Smooth muscle cell (in vitro differentiated cells): Measurements from ENCODE around the gene WDR4. TPM values are rescaled to one million over a fixed set of nuclear protein-coding genes. Genes with fewer than 3 reads are reported as not detected.

Source experiments
- DNase-seq: peaks from one replicate; lab custom pipeline; 2025; ENCODE audit not compliant: unreplicated experiment; lab: John Stamatoyannopoulos, UW
- H2AFZ ChIP-seq: fragments of 200-600 bp; sonication (generic); 2 replicates; pipeline ENCODE4 v1.6.0; 2016; ENCODE audit warnings: antibody characterized with exemption, low read depth, mild to moderate bottlenecking
- H3F3A ChIP-seq: fragments of 200-600 bp; sonication (generic); 2 replicates; pipeline ENCODE4 v1.6.0; 2017; ENCODE audit warnings: antibody characterized with exemption, low read depth
- H3K27ac ChIP-seq: fragments of 200-600 bp; sonication (generic); 2 replicates; pipeline ENCODE4 v1.5.1; 2016; ENCODE audit warnings: low read depth, mild to moderate bottlenecking
- H3K27me3 ChIP-seq: fragments of 200-600 bp; sonication (generic); 2 replicates; pipeline ENCODE4 v1.6.1; 2016; ENCODE audit warnings: low read depth, mild to moderate bottlenecking
- H3K36me3 ChIP-seq: fragments of 200-600 bp; sonication (generic); 2 replicates; pipeline ENCODE4 v1.5.1; 2016; ENCODE audit warnings: low read depth
- H3K4me1 ChIP-seq: fragments of 200-600 bp; sonication (generic); 2 replicates; pipeline ENCODE4 v1.5.1; 2016; ENCODE audit warnings: low read depth
- H3K4me2 ChIP-seq: fragments of 200-600 bp; sonication (generic); 2 replicates; pipeline ENCODE4 v1.6.0; 2016; ENCODE audit warnings: mild to moderate bottlenecking
- H3K4me3 ChIP-seq: fragments of 200-600 bp; sonication (generic); 2 replicates; pipeline ENCODE4 v1.5.1; 2016; ENCODE audit warnings: mild to moderate bottlenecking
- H3K79me2 ChIP-seq: fragments of 200-600 bp; sonication (generic); 2 replicates; pipeline ENCODE4 v1.6.0; 2016; ENCODE audit warnings: low read depth, mild to moderate bottlenecking
- H3K9ac ChIP-seq: fragments of 200-600 bp; sonication (generic); 2 replicates; pipeline ENCODE4 v1.6.0; 2016; ENCODE audit warnings: low read depth
- H3K9me3 ChIP-seq: fragments of 200-600 bp; sonication (generic); replicated peaks from 2 replicates; pipeline ENCODE4 v1.5.1; 2016; ENCODE audit warnings: low read depth
- H4K20me1 ChIP-seq: fragments of 200-600 bp; sonication (generic); 2 replicates; pipeline ENCODE4 v1.6.0; 2016; ENCODE audit warnings: low read depth
- WGBS: methylation state at CpG from one replicate; pipeline ENCODE4 v1.1.7; 2016; ENCODE audit warnings: low lambda C conversion rate; 5-methylcytosine and 5-hydroxymethylcytosine counted together
- polyA plus RNA-seq: library from polyadenylated mRNA; unstranded; fragments of >200 nt; fragmentation: Nextera tagmentation; extraction: Ambion mirVana; gene quantifications from 2 replicates; pipeline ENCODE4 v1.2.1, GENCODE V29; 2016
- total RNA-seq: library from RNA; depleted of rRNA; stranded (reverse); fragments of >200 nt; gene quantifications from 2 replicates; pipeline ENCODE4 v1.2.3, GENCODE V29; 2014
- TF ChIP-seq, protein P1 (sequence below): fragments of 200-600 bp; sonication (generic); IDR thresholded peaks from 2 replicates; pipeline ENCODE4 v1.5.1; 2017; ENCODE audit warnings: borderline replicate concordance, mild to moderate bottlenecking, antibody characterized with exemption; ENCODE audit not compliant: insufficient read depth, poor library complexity, severe bottlenecking

Gene WDR4
- total and polyA plus RNA-seq, 2 experiments from 2014 or later = 5.1 TPM

DNA sequence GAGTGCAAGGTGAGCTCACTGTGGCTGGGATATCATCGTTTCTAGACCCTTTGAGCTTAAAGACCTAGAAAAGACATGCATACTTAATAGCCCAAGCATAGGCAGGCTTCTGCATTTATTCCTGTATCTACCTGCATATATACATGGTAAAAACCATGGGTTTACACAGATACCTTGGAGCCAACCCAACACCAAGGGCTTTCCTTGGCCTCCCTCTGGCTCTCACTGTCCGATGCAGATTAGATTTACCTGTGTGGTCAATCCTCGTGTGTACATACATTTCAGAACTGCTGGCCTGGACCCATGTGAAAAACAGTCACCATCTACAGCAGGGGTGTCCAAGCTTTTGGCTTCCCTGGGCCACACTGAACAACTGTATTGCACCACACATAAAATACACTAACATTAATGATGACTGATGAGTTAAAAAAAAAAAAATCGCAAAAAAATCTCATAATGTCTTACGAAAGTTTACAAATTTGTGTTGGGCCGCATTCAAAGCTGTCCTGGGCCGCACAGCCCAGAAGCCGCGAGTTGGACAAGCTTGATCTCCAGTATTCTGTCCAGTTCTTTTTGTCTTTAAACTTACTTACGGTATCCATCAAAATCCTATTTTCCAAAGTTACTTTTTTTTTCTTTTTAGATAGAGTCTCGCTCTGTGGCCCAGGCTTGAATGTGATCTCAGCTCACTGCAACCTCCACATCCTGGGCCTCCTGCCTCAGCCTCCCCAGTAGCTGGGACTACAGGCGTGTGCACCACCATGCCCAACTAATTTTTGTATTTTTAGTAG is 43.5 kb downstream of the WDR4 start:
- H3K4me2 ChIP-seq = no peak overlapping the region
- no peak for DNase-seq
- no peaks in the 10 kb centered on the region for H3F3A ChIP-seq
- no peak overlapping the region for H3K27ac ChIP-seq
- H3K27me3 ChIP-seq = no peaks in the 10 kb centered on the region
- H3K36me3 ChIP-seq = peaks cover 3% of the 10 kb centered on the region
- H3K4me1 ChIP-seq = peaks cover 4% of the 10 kb centered on the region
- H3K79me2 ChIP-seq = no peaks in the 10 kb centered on the region
- no peaks in the 10 kb centered on the region for H3K9me3 ChIP-seq
- no peak overlapping the region for H3K9ac ChIP-seq
- H4K20me1 ChIP-seq = no peaks in the 10 kb centered on the region
- TF ChIP-seq, protein P1, sequence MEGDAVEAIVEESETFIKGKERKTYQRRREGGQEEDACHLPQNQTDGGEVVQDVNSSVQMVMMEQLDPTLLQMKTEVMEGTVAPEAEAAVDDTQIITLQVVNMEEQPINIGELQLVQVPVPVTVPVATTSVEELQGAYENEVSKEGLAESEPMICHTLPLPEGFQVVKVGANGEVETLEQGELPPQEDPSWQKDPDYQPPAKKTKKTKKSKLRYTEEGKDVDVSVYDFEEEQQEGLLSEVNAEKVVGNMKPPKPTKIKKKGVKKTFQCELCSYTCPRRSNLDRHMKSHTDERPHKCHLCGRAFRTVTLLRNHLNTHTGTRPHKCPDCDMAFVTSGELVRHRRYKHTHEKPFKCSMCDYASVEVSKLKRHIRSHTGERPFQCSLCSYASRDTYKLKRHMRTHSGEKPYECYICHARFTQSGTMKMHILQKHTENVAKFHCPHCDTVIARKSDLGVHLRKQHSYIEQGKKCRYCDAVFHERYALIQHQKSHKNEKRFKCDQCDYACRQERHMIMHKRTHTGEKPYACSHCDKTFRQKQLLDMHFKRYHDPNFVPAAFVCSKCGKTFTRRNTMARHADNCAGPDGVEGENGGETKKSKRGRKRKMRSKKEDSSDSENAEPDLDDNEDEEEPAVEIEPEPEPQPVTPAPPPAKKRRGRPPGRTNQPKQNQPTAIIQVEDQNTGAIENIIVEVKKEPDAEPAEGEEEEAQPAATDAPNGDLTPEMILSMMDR = no peak
- H3K4me3 ChIP-seq = no peak overlapping the region
- WGBS = 86% methylated on average over 12 of the region's 12 CpGs
- no peak overlapping the region for H2AFZ ChIP-seq

DNA sequence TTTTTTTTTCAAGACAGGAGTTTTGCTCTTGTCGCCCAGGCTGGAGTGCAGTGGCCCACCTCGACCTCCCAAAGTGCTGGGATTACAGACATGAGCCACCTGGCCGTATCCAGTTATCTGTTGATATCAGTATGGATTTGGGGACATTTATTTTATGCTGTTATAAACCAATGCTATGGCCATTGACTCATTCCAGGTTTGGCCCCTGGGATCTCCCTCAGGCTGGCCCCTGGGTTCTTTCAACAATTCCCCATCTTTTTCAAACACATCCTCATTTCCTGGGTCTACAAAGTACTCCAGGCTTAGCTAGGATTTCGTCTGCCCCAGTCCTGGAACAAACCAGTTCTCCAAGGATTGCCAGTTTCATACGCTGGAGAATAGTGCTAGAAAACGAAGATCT is 44.1 kb downstream of the WDR4 start:
- Histone ChIP-seq H3F3A (no peaks in the 10 kb centered on the region), H3K36me3 (no peaks in the 10 kb centered on the region), H3K4me2 (no peak overlapping the region), H3K9me3 (no peaks in the 10 kb centered on the region), H3K79me2 (no peaks in the 10 kb centered on the region), H3K27ac (no peak overlapping the region), H3K4me3 (no peak overlapping the region), H3K4me1 (peaks cover 4% of the 10 kb centered on the region), H3K27me3 (no peaks in the 10 kb centered on the region), H2AFZ (no peak overlapping the region), H4K20me1 (no peaks in the 10 kb centered on the region), H3K9ac (no peak overlapping the region)
- WGBS = 93% methylated on average over 6 of the region's 6 CpGs
- TF ChIP-seq, protein P1 = no peak
- no peak for DNase-seq

DNA sequence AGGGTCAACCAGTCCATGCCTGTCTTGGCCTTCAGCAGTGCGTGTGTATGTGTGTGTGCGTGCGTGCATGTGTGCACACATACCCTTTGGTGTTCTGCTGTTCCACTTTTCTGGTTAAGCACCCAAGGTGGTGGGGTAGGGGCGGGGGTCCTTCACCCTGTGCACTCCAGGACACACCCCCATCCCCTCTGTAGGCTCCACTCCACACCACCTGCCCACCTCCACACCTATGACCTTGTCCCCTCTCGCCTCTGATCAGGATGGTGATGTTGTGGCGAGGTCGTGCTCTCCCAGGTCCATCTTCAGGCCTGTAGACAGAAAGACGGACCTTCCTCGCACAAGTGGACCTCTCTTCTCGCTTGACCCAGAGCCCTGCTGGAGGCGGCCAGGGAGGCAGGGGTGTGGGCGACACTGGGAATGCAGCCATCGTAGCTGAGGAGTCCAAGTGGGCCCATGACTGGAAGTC is 44.6 kb downstream of the WDR4 start:
- Histone ChIP-seq H3F3A (no peaks in the 10 kb centered on the region), H3K27ac (no peak overlapping the region), H2AFZ (no peak overlapping the region), H3K4me1 (peaks cover 4% of the 10 kb centered on the region), H4K20me1 (no peaks in the 10 kb centered on the region), H3K9me3 (no peaks in the 10 kb centered on the region), H3K9ac (no peak overlapping the region), H3K27me3 (no peaks in the 10 kb centered on the region), H3K36me3 (no peaks in the 10 kb centered on the region), H3K79me2 (no peaks in the 10 kb centered on the region), H3K4me2 (no peak overlapping the region), H3K4me3 (no peak overlapping the region)
- DNase-seq = no peak
- TF ChIP-seq, protein P1 = no peak
- 95% methylated on average over 12 of the region's 13 CpGs for WGBS
